ENCODE measurements around the gene MTFMT.
A peak's percentile ranks its signal among the peaks of the same experiment; 100 is the strongest.

MTFMT gene

DNA sequence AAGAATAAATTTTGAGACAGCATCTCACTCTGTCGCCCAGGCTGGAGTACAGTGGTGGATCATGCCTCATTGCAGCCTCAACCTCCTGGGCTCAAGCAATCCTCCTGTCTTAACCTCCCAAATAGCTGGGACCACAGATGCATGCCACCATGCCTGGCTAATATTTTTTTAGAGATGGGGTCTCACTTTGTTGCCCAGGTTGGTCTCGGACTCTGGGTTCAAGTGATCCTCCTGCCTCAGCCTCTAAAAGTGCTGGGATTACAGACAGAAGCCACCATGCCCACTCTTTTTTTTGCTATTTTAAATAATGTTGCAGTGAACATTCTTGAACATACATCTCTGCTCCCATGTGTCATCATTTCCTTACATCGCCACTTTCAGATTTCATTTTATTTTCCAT lies 9.0 kb upstream of the MTFMT start:
- no peak overlapping the region for H3K4me3 ChIP-seq (ENCODE audit: low read depth, low read length)
- TF ChIP-seq, protein P1, sequence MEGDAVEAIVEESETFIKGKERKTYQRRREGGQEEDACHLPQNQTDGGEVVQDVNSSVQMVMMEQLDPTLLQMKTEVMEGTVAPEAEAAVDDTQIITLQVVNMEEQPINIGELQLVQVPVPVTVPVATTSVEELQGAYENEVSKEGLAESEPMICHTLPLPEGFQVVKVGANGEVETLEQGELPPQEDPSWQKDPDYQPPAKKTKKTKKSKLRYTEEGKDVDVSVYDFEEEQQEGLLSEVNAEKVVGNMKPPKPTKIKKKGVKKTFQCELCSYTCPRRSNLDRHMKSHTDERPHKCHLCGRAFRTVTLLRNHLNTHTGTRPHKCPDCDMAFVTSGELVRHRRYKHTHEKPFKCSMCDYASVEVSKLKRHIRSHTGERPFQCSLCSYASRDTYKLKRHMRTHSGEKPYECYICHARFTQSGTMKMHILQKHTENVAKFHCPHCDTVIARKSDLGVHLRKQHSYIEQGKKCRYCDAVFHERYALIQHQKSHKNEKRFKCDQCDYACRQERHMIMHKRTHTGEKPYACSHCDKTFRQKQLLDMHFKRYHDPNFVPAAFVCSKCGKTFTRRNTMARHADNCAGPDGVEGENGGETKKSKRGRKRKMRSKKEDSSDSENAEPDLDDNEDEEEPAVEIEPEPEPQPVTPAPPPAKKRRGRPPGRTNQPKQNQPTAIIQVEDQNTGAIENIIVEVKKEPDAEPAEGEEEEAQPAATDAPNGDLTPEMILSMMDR (IDR thresholded peaks at IDR 0.05; ENCODE audit: insufficient read depth, low read depth, low read length, missing control alignments) = no peak
- no peak for DNase-seq (ENCODE audit: low read depth)

DNA sequence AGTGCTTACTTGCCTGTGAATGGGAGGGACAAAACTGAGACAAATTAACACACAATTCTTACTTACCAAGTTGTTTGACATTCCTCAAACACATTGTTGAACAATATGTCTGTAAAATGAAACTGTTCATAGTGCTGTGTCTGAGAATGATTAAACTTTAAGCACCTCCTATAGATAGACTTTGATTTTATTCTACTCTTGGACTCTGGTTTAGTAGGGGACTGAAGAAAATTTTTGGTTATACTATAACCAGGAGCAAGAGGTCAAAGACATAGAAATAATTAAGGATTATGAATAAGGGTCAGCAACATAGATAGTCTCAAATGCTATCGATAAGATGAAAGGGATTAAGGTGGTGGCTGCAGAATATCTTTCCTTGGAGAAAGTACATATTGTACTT lies 7.9 kb upstream of the MTFMT start:
- TF ChIP-seq, protein P1 (IDR thresholded peaks at IDR 0.05; ENCODE audit: insufficient read depth, low read depth, low read length, missing control alignments) = no peak
- no peak overlapping the region for H3K4me3 ChIP-seq (ENCODE audit: low read depth, low read length)
- DNase-seq (ENCODE audit: low read depth) = no peak

DNA sequence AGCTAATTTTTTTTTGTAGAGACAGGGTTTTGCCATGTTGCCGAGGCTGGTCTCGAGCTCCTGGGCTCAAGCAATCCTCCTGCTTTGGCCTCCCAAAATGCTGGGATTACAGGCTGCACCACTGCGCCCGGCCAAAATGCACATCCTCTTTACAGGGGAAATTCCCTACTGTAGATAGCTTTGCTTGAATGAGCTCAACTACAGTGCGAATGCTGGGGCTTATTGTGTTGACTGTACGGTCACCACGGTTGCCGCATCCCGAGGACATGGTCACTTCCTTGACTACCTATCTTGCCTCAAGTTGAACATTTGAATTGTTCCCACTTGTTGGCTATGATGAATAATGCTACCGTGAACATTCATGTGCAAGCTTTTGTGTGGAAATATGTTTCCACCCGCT lies 5.3 kb upstream of the MTFMT start:
- TF ChIP-seq, protein P1 (IDR thresholded peaks at IDR 0.05; ENCODE audit: insufficient read depth, low read depth, low read length, missing control alignments) = no peak
- DNase-seq (ENCODE audit: low read depth) = no peak
- no peak overlapping the region for H3K4me3 ChIP-seq (ENCODE audit: low read depth, low read length)

DNA sequence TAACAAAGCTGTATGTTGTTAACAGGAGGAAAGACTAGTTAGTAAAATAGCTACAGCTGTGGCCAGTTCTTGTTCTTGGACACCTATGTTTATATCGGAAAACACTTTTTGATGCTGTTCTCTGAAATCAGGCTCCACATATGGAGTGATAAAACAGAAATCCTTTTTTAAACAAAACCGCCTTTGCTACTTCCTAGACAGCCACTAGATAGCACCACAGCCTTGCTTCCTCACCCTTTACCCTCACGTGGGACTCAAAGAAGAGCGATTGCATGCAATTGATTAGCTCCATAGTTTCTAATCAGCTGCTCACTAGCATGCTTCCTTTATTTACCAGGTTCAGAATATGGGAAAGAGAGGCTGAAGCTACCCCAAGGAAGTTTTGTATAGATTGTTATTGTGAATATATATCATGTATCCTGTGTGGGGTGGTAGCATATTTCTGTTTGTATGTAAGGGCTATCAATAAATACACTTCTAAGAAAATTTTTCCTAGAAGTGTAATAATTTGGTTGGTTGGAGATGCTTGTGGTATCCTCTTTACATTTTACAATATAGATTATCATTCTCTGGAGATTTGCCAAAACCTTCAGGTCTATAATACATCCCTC lies 4.3 kb upstream of the MTFMT start:
- TF ChIP-seq, protein P1 (IDR thresholded peaks at IDR 0.05; ENCODE audit: insufficient read depth, low read depth, low read length, missing control alignments) = peak; percentile 67
- DNase-seq (ENCODE audit: low read depth) = peak; percentile 65
- H3K4me3 ChIP-seq (ENCODE audit: low read depth, low read length) = no peak overlapping the region

DNA sequence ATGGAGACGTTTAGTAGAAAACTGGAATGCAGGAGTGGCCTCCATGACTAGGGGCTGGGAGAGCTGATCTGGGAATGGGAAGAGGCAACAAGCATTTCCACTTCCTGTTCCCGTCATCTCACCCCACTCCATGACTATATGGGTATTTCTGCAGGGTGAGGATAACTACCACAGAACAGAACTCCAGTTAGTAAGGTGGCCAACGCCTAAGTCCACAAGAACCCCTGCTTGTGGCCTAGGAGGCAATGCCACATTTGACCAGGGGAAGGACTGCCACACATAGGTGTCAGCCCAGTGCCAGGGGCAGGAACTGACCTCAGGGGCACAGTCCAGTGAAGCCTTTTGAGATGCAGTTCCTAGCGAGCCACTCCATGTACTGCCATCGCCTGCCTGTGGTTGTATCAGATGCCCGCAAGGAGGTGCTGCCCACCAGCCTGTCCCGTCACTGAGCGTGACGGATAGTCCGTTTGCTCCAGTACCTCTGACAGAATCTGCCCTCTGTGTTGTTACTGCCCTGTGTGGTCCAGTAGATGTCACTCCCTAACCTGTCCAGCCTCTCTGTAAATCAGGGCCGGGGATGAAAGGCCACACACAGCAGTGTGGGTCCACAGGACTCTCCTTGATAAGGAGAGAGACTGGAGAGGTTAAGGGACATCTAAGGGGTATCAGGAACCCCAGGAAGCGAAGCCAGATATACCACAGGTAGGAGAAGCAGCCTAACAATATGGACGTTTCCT lies 3.5 kb upstream of the MTFMT start:
- DNase-seq (ENCODE audit: low read depth) = peak; percentile 76
- TF ChIP-seq, protein P1 (IDR thresholded peaks at IDR 0.05; ENCODE audit: insufficient read depth, low read depth, low read length, missing control alignments) = peak; percentile 62
- no peak overlapping the region for H3K4me3 ChIP-seq (ENCODE audit: low read depth, low read length)

DNA sequence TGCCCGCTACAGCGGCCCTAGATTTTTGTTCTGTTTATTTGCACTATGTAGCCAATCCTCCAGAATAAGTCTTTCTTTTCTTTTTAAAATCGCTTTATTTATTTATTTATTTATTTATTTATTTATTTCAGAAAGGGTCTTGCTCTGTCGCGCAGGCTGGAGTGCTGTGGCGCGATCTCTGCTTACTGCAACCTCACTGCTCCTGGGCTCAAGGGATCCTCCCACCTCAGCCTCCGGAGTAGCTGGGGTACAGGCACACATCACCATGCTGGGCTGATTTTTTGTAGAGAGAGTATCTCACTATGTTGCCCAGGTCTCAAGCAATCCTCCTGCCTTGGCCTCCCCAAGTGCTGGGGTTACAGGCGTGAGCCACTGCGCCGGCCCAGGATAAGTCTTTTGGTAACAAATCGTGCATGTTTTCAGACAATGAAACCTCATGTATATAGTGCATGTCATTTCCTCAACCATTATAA lies 333 bp upstream of the MTFMT start:
- H3K4me3 ChIP-seq (ENCODE audit: low read depth, low read length) = no peak overlapping the region
- TF ChIP-seq, protein P1 (IDR thresholded peaks at IDR 0.05; ENCODE audit: insufficient read depth, low read depth, low read length, missing control alignments) = no peak
- DNase-seq (ENCODE audit: low read depth) = no peak

Data from GM12865 (cell line).